ENCODE measurements around the gene ZNF165. TPM values are rescaled to one million over a fixed set of nuclear protein-coding genes. Genes with fewer than 3 reads are reported as not detected.
"Not testable (repeated sequence)": the region's sequence is repeated elsewhere in the genome, so short reads cannot be mapped to it uniquely, and the experiment has no call there.

The ZNF165 gene
- total and polyA plus RNA-seq, 5 donors, result 0.28 to 0.83 (median 0.41) TPM

DNA sequence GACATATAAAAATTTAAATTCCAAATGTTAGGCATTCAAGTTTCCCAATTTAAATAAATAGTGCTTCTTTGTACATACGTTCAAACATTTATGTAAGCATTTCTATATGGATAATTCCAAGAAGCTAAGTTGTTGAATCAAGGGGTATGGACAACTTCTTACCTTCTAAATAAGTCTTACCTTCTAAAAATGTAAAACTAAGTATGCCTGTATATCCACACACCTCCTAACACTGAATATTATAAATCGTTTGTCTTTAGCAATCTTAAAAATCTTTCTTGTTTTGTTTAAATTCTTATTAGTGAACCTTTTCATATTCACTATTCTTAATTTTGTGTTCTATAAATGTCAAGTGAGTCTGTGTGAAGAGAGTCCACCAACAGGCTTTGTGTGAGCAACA, 41.5 kb downstream of the ZNF165 start:
- no peaks in the 10 kb centered on the region for H3K27me3 ChIP-seq (ENCODE audit: control insufficient read depth, insufficient read depth)
- no peak overlapping the region for H3K4me3 ChIP-seq (ENCODE audit: low read length)
- WGBS, result 93% methylated on average over 2 of the region's 2 CpGs
- DNase-seq (no peak), ATAC-seq (no peak)
- H3K9me3 ChIP-seq (ENCODE audit: control insufficient read depth, low read length), result no peaks in the 10 kb centered on the region
- intact Hi-C loops (cut with DNase I), result loop anchor here in 1 of 4 donors (10.0 kb wide), 1 partner anchor 263 kb away; no protein-coding TSS in a partner anchor
- no peaks in the 10 kb centered on the region for H3K4me1 ChIP-seq (ENCODE audit: control insufficient read depth, insufficient read depth, low read length)
- no peak overlapping the region for H3K27ac ChIP-seq (ENCODE audit: low read length)

GRCh38 chr6:28122283-28122682, 41.9 kb downstream of the ZNF165 start:
- not testable (repeated sequence) for H3K27ac ChIP-seq (ENCODE audit: low read length); ATAC-seq; DNase-seq; H3K9me3 ChIP-seq (ENCODE audit: control insufficient read depth, low read length); H3K27me3 ChIP-seq (ENCODE audit: control insufficient read depth, insufficient read depth); H3K4me3 ChIP-seq (ENCODE audit: low read length); H3K4me1 ChIP-seq (ENCODE audit: control insufficient read depth, insufficient read depth, low read length)
- WGBS, result 93% methylated on average over 5 of the region's 5 CpGs
- intact Hi-C loops (cut with DNase I), result loop anchor here in 1 of 4 donors (10.0 kb wide), 1 partner anchor 263 kb away; no protein-coding TSS in a partner anchor

GRCh38 chr6:28124350-28124970, 44.1 kb downstream of the ZNF165 start, which contains the start of gene ZSCAN16:
Gene ZSCAN16, plus strand, starts transcription at chr6:28124609. Its CDS starts 835 bp downstream, at chr6:28125444.
- DNase-seq, result peak; percentile 86 to 94 (median 91)

GRCh38 chr6:28124971-28125353, 44.6 kb downstream of the ZNF165 start:
- Histone ChIP-seq H3K9me3 (ENCODE audit: control insufficient read depth, low read length) (no peaks in the 10 kb centered on the region), H3K27ac (ENCODE audit: low read length) (no peak overlapping the region), H3K27me3 (ENCODE audit: control insufficient read depth, insufficient read depth) (no peaks in the 10 kb centered on the region), H3K4me3 (ENCODE audit: low read length) (peak overlapping the region; percentile 61), H3K4me1 (ENCODE audit: control insufficient read depth, insufficient read depth, low read length) (peaks cover 1% of the 10 kb centered on the region)
- intact Hi-C loops (cut with DNase I), result loop anchor here in 1 of 4 donors (10.0 kb wide), 1 partner anchor 260 kb away; no protein-coding TSS in a partner anchor
- 12% methylated on average over 6 of the region's 6 CpGs for WGBS
- DNase-seq, result no peak
- peak in 1 of 2 donors; percentile 6 for ATAC-seq

More at GRCh38 chr6:28124350-28124970, 44.1 kb downstream of the ZNF165 start, which contains the start of gene ZSCAN16:
- Histone ChIP-seq H3K4me3 (ENCODE audit: low read length) (peak within 1 kb of the TSS; percentile 61), H3K27me3 (ENCODE audit: control insufficient read depth, insufficient read depth) (no peaks in the 10 kb centered on the region), H3K4me1 (ENCODE audit: control insufficient read depth, insufficient read depth, low read length) (peaks cover 1% of the 10 kb centered on the region), H3K27ac (ENCODE audit: low read length) (peak within 1 kb of the TSS; percentile 49), H3K9me3 (ENCODE audit: control insufficient read depth, low read length) (no peaks in the 10 kb centered on the region)
- intact Hi-C loops (cut with DNase I), result loop anchor here in 1 of 4 donors (10.0 kb wide), 1 partner anchor 260 kb away; no protein-coding TSS in a partner anchor
- ATAC-seq, result peak; percentile 98 to 100
- WGBS, result under 1% methylated on average over 28 of the region's 28 CpGs

GRCh38 chr6:28125401-28125800, 45.0 kb downstream of the ZNF165 start:
- Histone ChIP-seq H3K27ac (ENCODE audit: low read length) (no peak overlapping the region), H3K9me3 (ENCODE audit: control insufficient read depth, low read length) (no peaks in the 10 kb centered on the region), H3K27me3 (ENCODE audit: control insufficient read depth, insufficient read depth) (no peaks in the 10 kb centered on the region), H3K4me3 (ENCODE audit: low read length) (no peak overlapping the region), H3K4me1 (ENCODE audit: control insufficient read depth, insufficient read depth, low read length) (peaks cover 1% of the 10 kb centered on the region)
- DNase-seq (no peak), ATAC-seq (no peak)
- intact Hi-C loops (cut with DNase I), result loop anchor here in 1 of 4 donors (10.0 kb wide), 1 partner anchor 259 kb away; no protein-coding TSS in a partner anchor
- 72% methylated on average over 4 of the region's 4 CpGs for WGBS

DNA sequence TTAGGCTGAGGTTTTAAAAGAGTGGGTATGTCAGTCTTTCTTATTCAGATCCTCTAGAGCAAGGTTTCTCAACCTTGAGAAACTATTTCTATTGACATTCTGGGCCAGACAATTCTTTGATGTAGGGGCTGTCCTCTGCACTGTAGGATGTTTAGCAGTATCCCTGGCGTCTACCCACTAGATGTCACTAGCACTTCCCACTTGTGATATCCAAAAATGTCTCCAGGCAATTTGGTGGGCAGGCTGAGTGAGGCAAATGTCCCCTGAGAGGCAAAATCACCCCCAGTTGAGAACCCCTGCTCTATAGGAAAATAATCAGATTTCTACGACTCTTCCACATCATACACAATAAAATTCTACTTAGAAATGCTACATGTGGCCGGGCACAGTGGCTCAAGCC, 53.6 kb downstream of the ZNF165 start:
- DNase-seq (no peak), ATAC-seq (no peak)
- H3K4me3 ChIP-seq (ENCODE audit: low read length), result no peak overlapping the region
- no peaks in the 10 kb centered on the region for H3K27me3 ChIP-seq (ENCODE audit: control insufficient read depth, insufficient read depth)
- intact Hi-C loops (cut with DNase I), result loop anchor here (5.0 to 10.0 kb wide), 3 partner anchors 121 to 223 kb away; partner anchors contain the start of genes NKAPL (in 2 of the 4) and ZKSCAN4 (in 2 of the 4)
- no peaks in the 10 kb centered on the region for H3K4me1 ChIP-seq (ENCODE audit: control insufficient read depth, insufficient read depth, low read length)
- H3K9me3 ChIP-seq (ENCODE audit: control insufficient read depth, low read length), result no peaks in the 10 kb centered on the region
- 47% methylated on average over 3 of the region's 3 CpGs for WGBS
- no peak overlapping the region for H3K27ac ChIP-seq (ENCODE audit: low read length)

DNA sequence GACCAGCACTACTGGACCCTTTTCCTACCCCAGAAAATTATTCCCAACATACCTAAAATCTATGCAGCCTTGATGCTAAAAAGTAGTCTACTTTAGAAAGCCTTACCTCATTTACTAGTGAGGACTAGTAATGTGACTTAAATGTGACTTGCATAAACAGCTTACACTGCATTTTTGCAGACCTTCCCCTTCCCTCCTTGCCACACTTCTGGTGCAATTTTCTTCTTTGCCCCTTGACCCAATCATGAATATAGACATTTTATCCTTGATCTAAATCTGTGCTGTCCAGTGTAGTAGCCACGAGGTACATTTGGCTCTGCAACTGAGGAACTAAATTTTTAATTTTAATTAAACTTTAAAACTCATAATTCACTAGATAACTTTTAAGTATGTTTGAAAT, 54.3 kb downstream of the ZNF165 start:
- WGBS, result 48% methylated on average over 1 of the region's 1 CpG
- no peaks in the 10 kb centered on the region for H3K4me1 ChIP-seq (ENCODE audit: control insufficient read depth, insufficient read depth, low read length)
- no peaks in the 10 kb centered on the region for H3K9me3 ChIP-seq (ENCODE audit: control insufficient read depth, low read length)
- DNase-seq, result no peak
- no peaks in the 10 kb centered on the region for H3K27me3 ChIP-seq (ENCODE audit: control insufficient read depth, insufficient read depth)
- no peak overlapping the region for H3K27ac ChIP-seq (ENCODE audit: low read length)
- no peak overlapping the region for H3K4me3 ChIP-seq (ENCODE audit: low read length)
- ATAC-seq, result no peak
- intact Hi-C loops (cut with DNase I), result loop anchor here (5.0 to 10.0 kb wide), 3 partner anchors 120 to 223 kb away; partner anchors contain the start of genes NKAPL (in 2 of the 4) and ZKSCAN4 (in 2 of the 4)

DNA sequence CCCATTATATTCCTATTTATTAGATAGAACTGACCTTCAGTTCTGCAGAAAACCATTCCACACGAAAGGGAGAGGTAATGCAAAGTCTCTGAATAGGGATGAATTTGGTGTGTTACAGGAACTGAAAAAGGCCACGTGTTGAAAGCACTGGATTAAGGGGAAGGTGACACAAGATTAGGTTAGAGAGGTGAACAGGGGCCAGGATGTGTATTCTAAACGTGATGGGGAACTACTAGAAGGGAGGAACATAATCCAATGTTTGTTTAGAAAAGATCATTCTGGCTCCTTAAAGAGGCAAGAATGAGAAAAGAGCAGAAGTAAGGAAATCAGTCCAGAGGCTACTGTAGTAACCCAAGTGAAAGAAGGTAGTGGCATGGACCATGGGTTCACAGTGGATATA, 55.0 kb downstream of the ZNF165 start:
- ATAC-seq (no peak), DNase-seq (no peak)
- intact Hi-C loops (cut with DNase I), result loop anchor here (10.0 kb wide), 2 partner anchors 119 to 219 kb away; partner anchors contain the start of genes NKAPL (in 2 of the 4) and ZKSCAN4 (in 2 of the 4)
- peak overlapping the region; percentile 66 for H3K4me3 ChIP-seq (ENCODE audit: low read length)
- H3K4me1 ChIP-seq (ENCODE audit: control insufficient read depth, insufficient read depth, low read length), result no peaks in the 10 kb centered on the region
- no peak overlapping the region for H3K27ac ChIP-seq (ENCODE audit: low read length)
- 13% methylated on average over 3 of the region's 3 CpGs for WGBS
- H3K9me3 ChIP-seq (ENCODE audit: control insufficient read depth, low read length), result no peaks in the 10 kb centered on the region
- H3K27me3 ChIP-seq (ENCODE audit: control insufficient read depth, insufficient read depth), result no peaks in the 10 kb centered on the region

DNA sequence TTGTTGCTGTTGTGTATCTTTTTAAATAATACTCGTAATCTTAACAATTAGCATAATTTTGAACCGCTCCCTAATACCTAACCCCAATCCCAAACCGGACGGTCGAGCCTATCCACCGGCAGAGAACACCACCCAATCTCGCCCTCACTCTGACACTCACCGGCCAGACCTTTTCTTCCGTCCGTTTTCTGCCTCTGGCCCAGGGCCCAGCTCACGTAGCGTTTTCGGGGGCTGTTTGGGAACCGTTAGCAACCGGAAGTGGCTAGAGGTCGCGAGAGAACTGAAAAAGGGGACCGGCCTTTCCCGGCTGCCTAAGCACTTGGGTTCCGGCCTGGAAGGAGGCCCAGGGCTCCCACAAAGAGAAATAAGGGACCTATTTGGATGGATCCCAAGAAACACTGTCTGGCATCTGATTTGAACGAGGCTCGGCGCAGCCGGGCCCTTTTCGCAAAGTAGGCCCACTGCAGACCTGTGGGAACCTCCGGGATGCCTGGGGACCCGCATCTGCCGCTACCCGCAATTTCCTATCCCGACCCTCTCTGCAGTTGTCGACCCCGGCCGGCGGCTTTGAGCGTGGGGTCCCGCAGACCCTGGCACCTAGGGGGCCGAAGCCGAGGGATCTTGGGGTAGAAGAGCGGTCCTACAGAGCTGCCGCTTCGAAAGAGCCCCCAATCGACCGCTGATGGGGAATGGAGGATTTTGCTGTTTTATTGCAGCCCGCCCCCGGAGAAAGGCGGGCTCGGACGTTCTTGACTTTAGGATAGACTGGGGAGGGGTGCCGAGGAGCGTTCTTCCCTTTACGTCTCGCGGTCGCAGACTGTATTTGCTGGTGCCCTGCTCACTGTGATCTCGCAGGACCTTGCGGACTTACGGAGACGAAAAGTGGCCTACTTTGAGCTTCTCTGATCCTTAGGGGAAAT, 56.5 kb downstream of the ZNF165 start:
- WGBS, result under 1% methylated on average over 58 of the region's 58 CpGs
- peak; percentile 92 to 96 for ATAC-seq
- DNase-seq, result peak; percentile 94 to 96 (median 95)
- Histone ChIP-seq H3K9me3 (ENCODE audit: control insufficient read depth, low read length) (no peaks in the 10 kb centered on the region), H3K27me3 (ENCODE audit: control insufficient read depth, insufficient read depth) (no peaks in the 10 kb centered on the region), H3K27ac (ENCODE audit: low read length) (peak overlapping the region; percentile 61), H3K4me3 (ENCODE audit: low read length) (peak overlapping the region; percentile 66), H3K4me1 (ENCODE audit: control insufficient read depth, insufficient read depth, low read length) (no peaks in the 10 kb centered on the region)
- intact Hi-C loops (cut with DNase I), result loop anchor here (10.0 kb wide), 2 partner anchors 118 to 218 kb away; partner anchors contain the start of genes NKAPL (in 2 of the 4) and ZKSCAN4 (in 2 of the 4)

- Histone ChIP-seq H3K27ac (ENCODE audit: low read length) (peak overlapping the region; percentile 61), H3K4me3 (ENCODE audit: low read length) (peak overlapping the region; percentile 66), H3K9me3 (ENCODE audit: control insufficient read depth, low read length) (no peaks in the 10 kb centered on the region), H3K27me3 (ENCODE audit: control insufficient read depth, insufficient read depth) (no peaks in the 10 kb centered on the region), H3K4me1 (ENCODE audit: control insufficient read depth, insufficient read depth, low read length) (no peaks in the 10 kb centered on the region)
- under 1% methylated on average over 6 of the region's 6 CpGs for WGBS
- intact Hi-C loops (cut with DNase I), result loop anchor here (10.0 kb wide), 2 partner anchors 117 to 217 kb away; partner anchors contain the start of genes NKAPL (in 2 of the 4) and ZKSCAN4 (in 2 of the 4)
- DNase-seq (no peak), ATAC-seq (no peak)
These were observed 57.2 kb downstream of the ZNF165 start for GRCh38 chr6:28137505-28137981.

Data from right cardiac atrium (tissue), 5 donors.